WTC11 (cell line): ENCODE results near the gene ELP5. TPM values are rescaled to one million over a fixed set of nuclear protein-coding genes. Genes with fewer than 3 reads are reported as not detected.

Experiments
- ATAC-seq: fragments of 200-7000 bp; cut with Tn5 transposase; 2 replicates; pipeline ENCODE4 v1.10.0; 2021; ENCODE audit warnings: mild to moderate bottlenecking, moderate library complexity
- Bru-seq: library from RNA; stranded (reverse); fragments of 400-500 nt; gene quantifications from one replicate; lab custom pipeline; 2021; lab: Mats Ljungman, UMichigan
- CTCF ChIA-PET: fragments of 300-600 bp; sonication (Branson Sonifier 250); formaldehyde crosslinking; loops from one replicate; lab custom pipeline; 2021; ENCODE audit warnings: antibody characterized with exemption; lab: Charles Lee
- POLR2A ChIA-PET: fragments of 350-600 bp; sonication (Branson Sonifier 250); formaldehyde crosslinking; loops from one replicate; lab custom pipeline; 2021; ENCODE audit warnings: antibody characterized with exemption; lab: Charles Lee
- DNase-seq: peaks from one replicate; pipeline ENCODE4 v3.0.0; 2021; ENCODE audit warnings: low spot score
- H3K27ac Mint-ChIP-seq: 2 replicates; pipeline ENCODE4 v1.8.0; 2021; ENCODE audit warnings: mixed read lengths
- H3K27me3 Mint-ChIP-seq: 2 replicates; pipeline ENCODE4 v1.8.0; 2021; ENCODE audit warnings: low read depth, mild to moderate bottlenecking, moderate library complexity, mixed read lengths
- H3K36me3 Mint-ChIP-seq: 2 replicates; pipeline ENCODE4 v1.8.0; 2021; ENCODE audit warnings: mixed read lengths
- H3K4me1 Mint-ChIP-seq: 2 replicates; pipeline ENCODE4 v1.8.0; 2022; ENCODE audit warnings: mixed read lengths
- H3K4me3 Mint-ChIP-seq: 2 replicates; pipeline ENCODE4 v1.8.0; 2021; ENCODE audit warnings: mild to moderate bottlenecking, moderate library complexity, mixed read lengths
- H3K9me3 Mint-ChIP-seq: 2 replicates; pipeline ENCODE4 v1.8.0; 2021; ENCODE audit warnings: mixed read lengths
- ATF1 ChIP-seq: sonication (generic); formaldehyde crosslinking; IDR thresholded peaks from 2 replicates; pipeline ENCODE4 v1.8.1; 2023; ENCODE audit warnings: mild to moderate bottlenecking, moderate library complexity, missing genetic modification reagents
- ATF3 ChIP-seq: sonication (generic); formaldehyde crosslinking; conservative IDR thresholded peaks from 2 replicates; pipeline ENCODE4 v1.8.1; 2022; ENCODE audit warnings: mild to moderate bottlenecking, missing genetic modification reagents
- CBFB ChIP-seq: sonication (generic); formaldehyde crosslinking; IDR thresholded peaks from 2 replicates; pipeline ENCODE4 v1.8.1; 2022; ENCODE audit warnings: mild to moderate bottlenecking, low read depth, missing genetic modification reagents
- CDX4 ChIP-seq: fragments of 250-450 bp; sonication (Bioruptor Pico); IDR thresholded peaks from 2 replicates; pipeline ENCODE4 v1.9.0; 2021; ENCODE audit warnings: moderate library complexity, mild to moderate bottlenecking, inconsistent platforms, borderline replicate concordance
- ELF4 ChIP-seq: sonication (generic); formaldehyde crosslinking; IDR thresholded peaks from 2 replicates; pipeline ENCODE4 v1.8.1; 2022; ENCODE audit warnings: low read depth, mild to moderate bottlenecking, moderate library complexity, missing genetic modification reagents
- IRF2 ChIP-seq: sonication (generic); formaldehyde crosslinking; IDR thresholded peaks from 2 replicates; pipeline ENCODE4 v1.8.0; 2022; ENCODE audit warnings: low read depth, missing genetic modification reagents, borderline replicate concordance
- JUN ChIP-seq: sonication (generic); formaldehyde crosslinking; IDR thresholded peaks from 2 replicates; pipeline ENCODE4 v1.8.0; 2023; ENCODE audit warnings: mild to moderate bottlenecking, missing genetic modification reagents
- KAT7 ChIP-seq: sonication (generic); formaldehyde crosslinking; IDR thresholded peaks from 2 replicates; pipeline ENCODE4 v1.8.1; 2023; ENCODE audit warnings: missing genetic modification reagents, mild to moderate bottlenecking, borderline replicate concordance
- MYBL2 ChIP-seq: sonication (generic); formaldehyde crosslinking; IDR thresholded peaks from 2 replicates; pipeline ENCODE4 v1.8.1; 2023; ENCODE audit warnings: mild to moderate bottlenecking, moderate library complexity, missing genetic modification reagents
- NFATC4 ChIP-seq: fragments of 250-450 bp; sonication (Bioruptor Pico); IDR thresholded peaks from 2 replicates; pipeline ENCODE4 v1.9.0; 2021; ENCODE audit warnings: mild to moderate bottlenecking
- NR2C2 ChIP-seq: sonication (generic); formaldehyde crosslinking; IDR thresholded peaks from 2 replicates; pipeline ENCODE4 v1.8.0; 2022; ENCODE audit warnings: mild to moderate bottlenecking, missing genetic modification reagents
- PRDM15 ChIP-seq: sonication (generic); formaldehyde crosslinking; IDR thresholded peaks from 2 replicates; pipeline ENCODE4 v1.8.0; 2022; ENCODE audit warnings: missing genetic modification reagents
- PRRX2 ChIP-seq: fragments of 250-450 bp; sonication (Bioruptor Pico); IDR thresholded peaks from 2 replicates; pipeline ENCODE4 v1.8.0; 2021; ENCODE audit warnings: mild to moderate bottlenecking
- SMAD3 ChIP-seq: sonication (generic); formaldehyde crosslinking; IDR thresholded peaks from 2 replicates; pipeline ENCODE4 v1.8.0; 2022; ENCODE audit warnings: missing genetic modification reagents, mild to moderate bottlenecking, borderline replicate concordance
- SMAD4 ChIP-seq: sonication (generic); formaldehyde crosslinking; IDR thresholded peaks from 2 replicates; pipeline ENCODE4 v1.8.0; 2022; ENCODE audit warnings: mild to moderate bottlenecking, missing genetic modification reagents
- SOX15 ChIP-seq: fragments of 250-450 bp; sonication (Bioruptor Pico); IDR thresholded peaks from 2 replicates; pipeline ENCODE4 v1.9.0; 2021; ENCODE audit warnings: mild to moderate bottlenecking
- SP1 ChIP-seq: sonication (generic); formaldehyde crosslinking; conservative IDR thresholded peaks from 2 replicates; pipeline ENCODE4 v1.8.1; 2022; ENCODE audit warnings: missing genetic modification reagents
- ZNF121 ChIP-seq: sonication (generic); formaldehyde crosslinking; IDR thresholded peaks from 2 replicates; pipeline ENCODE4 v1.8.0; 2023; ENCODE audit warnings: missing genetic modification reagents
- ZNF396 ChIP-seq: fragments of 250-450 bp; sonication (Bioruptor Pico); IDR thresholded peaks from 2 replicates; pipeline ENCODE4 v1.8.0; 2021; ENCODE audit warnings: mild to moderate bottlenecking, moderate library complexity, borderline replicate concordance
- ZNF671 ChIP-seq: fragments of 250-450 bp; sonication (Bioruptor Pico); IDR thresholded peaks from 2 replicates; pipeline ENCODE4 v1.8.0; 2021; ENCODE audit warnings: mild to moderate bottlenecking
- long read RNA-seq, 3 experiments: library from RNA in 1 of 3; library from capped mRNA in 1 of 3; library from polyadenylated mRNA in 1 of 3; unstranded in 2 of 3; stranded (forward) in 1 of 3; transcript quantifications; one replicate each; pipeline ENCODE4 v2.0.0, GENCODE V29; 2021
- total RNA-seq: library from RNA; stranded (reverse); gene quantifications from 3 replicates; pipeline ENCODE4 v1.2.3, GENCODE V29; 2021
- TF ChIP-seq, protein P1 (sequence below): sonication (generic); formaldehyde crosslinking; IDR thresholded peaks from 2 replicates; pipeline ENCODE4 v1.8.1; 2022; ENCODE audit warnings: mild to moderate bottlenecking, missing genetic modification reagents, moderate library complexity, borderline replicate concordance
- TF ChIP-seq, protein P2 (sequence below): fragments of 250-450 bp; sonication (Bioruptor Pico); IDR thresholded peaks from 2 replicates; pipeline ENCODE4 v1.9.0; 2021; ENCODE audit warnings: mild to moderate bottlenecking
- TF ChIP-seq, protein P3 (sequence below): sonication (generic); formaldehyde crosslinking; IDR thresholded peaks from 2 replicates; pipeline ENCODE4 v1.8.1; 2022; ENCODE audit warnings: mild to moderate bottlenecking, moderate library complexity, missing genetic modification reagents

Gene ELP5
- total RNA-seq (101 to 103 TPM (median 103 TPM) in 3 replicates), Bru-seq, nascent RNA (percentile 74 among the genes with signal in this experiment)
- long read RNA-seq, experiment 1, transcript ELP5-204 (8 exons, 1,423 nt): minor isoform, 26 of 105 reads
- long read RNA-seq, experiment 1, transcript ELP5-214 (6 exons, 2,209 nt): minor isoform, 12 of 105 reads
- long read RNA-seq, experiment 1, transcript ELP5-210 (4 exons, 687 nt): major isoform, 48 of 105 reads
- long read RNA-seq, experiment 1, partial matches to known transcripts: 8 of 105 reads
- long read RNA-seq, experiment 1, other reads (novel, unspliced or antisense): 1 of 105 reads
- long read RNA-seq, experiment 2, transcript ELP5-213 (3 exons, 510 nt): minor isoform, 8 of 149 reads
- long read RNA-seq, experiment 2, transcript ELP5-204 (8 exons, 1,423 nt): minor isoform, 17 of 149 reads
- long read RNA-seq, experiment 2, transcript ELP5-210 (4 exons, 687 nt): major isoform, 84 of 149 reads
- long read RNA-seq, experiment 2, partial matches to known transcripts: 20 of 149 reads
- long read RNA-seq, experiment 2, other reads (novel, unspliced or antisense): 11 of 149 reads
- long read RNA-seq, experiment 3, transcript ELP5-214 (6 exons, 2,209 nt): minor isoform, 8 of 105 reads
- long read RNA-seq, experiment 3, transcript ELP5-204 (8 exons, 1,423 nt): minor isoform, 29 of 105 reads
- long read RNA-seq, experiment 3, transcript ELP5-210 (4 exons, 687 nt): major isoform, 44 of 105 reads
- long read RNA-seq, experiment 3, partial matches to known transcripts: 5 of 105 reads
- long read RNA-seq, experiment 3, other reads (novel, unspliced or antisense): 9 of 105 reads

DNA sequence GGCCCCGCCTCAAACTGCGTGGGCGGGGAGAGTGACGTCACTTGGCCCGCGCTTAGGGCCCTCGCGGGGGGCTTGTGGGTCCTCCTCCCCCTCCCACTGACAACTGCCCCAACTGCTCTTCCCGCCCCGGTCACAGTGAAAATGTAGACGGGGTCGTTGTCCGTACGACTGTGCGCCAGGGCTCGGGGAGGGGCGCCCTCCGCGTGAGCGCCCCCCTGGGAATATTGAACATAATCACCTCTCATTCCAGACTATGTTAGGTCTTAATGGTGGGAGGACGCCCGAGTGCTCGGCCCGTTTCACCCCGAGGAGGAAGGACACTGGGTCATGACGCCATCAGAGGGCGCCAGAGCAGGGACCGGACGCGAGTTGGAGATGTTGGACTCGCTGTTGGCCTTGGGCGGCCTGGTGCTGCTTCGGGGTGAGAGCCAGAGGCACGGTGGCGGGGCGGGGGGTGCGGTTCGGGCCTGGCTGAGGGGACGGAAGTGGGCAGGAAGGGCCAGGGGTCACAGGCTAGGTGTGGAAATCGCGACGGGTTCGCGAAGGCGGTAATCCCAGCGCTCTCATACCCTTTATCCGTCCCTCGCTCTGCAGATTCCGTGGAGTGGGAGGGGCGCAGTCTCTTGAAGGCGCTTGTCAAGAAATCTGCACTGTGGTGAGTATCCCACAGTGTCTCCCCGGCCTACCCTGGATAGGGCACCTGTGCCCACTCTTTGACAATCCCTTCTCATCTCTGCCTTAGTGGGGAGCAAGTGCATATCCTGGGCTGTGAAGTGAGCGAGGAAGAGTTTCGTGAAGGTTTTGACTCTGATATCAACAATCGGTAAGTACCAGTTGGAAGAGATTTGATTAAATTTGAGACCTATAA lies at the start of gene ELP5:
TSS of gene ELP5 (plus strand) at position 40 of the 868 bp plus-strand sequence. CDS start at position 376, 336 bp downstream.
- ChIA-PET CTCF (no interaction called here), POLR2A (interaction anchor here (1.2 to 1.4 kb wide), 2 partner anchors 10 to 12 kb away, joined by 5 to 8 read pairs; partner anchors contain the start of genes GABARAP and PHF23)
- DNase-seq (peak; percentile 96), ATAC-seq (peak; percentile 62)
- Mint-ChIP-seq H3K4me3 (peak within 1 kb of the TSS; percentile 92), H3K27ac (peak within 1 kb of the TSS; percentile 100), H3K36me3 (peaks cover 30% of the 10 kb centered on the region), H3K9me3 (no peaks in the 10 kb centered on the region), H3K4me1 (peaks cover 24% of the 10 kb centered on the region), H3K27me3 (no peaks in the 10 kb centered on the region)
- TF ChIP-seq IRF2 (no peak), PRDM15 (CRISPR knock-in tag) (no peak), CBFB (CRISPR knock-in tag) (no peak), NFATC4 (no peak), SMAD4 (no peak), PRRX2 (no peak), SP1 (CRISPR knock-in tag) (peak; percentile 56), ZNF396 (no peak), MYBL2 (CRISPR knock-in tag) (no peak), ELF4 (CRISPR knock-in tag) (no peak), ZNF121 (no peak), CDX4 (no peak), ATF1 (CRISPR knock-in tag) (no peak), ZNF671 (no peak), SOX15 (no peak), KAT7 (0 out of 2 replicates have a peak, but pooled peaks have one; percentile 84), JUN (CRISPR knock-in tag) (no peak), SMAD3 (0 out of 2 replicates have a peak, but pooled peaks have one; percentile 31), ATF3 (CRISPR knock-in tag) (no peak), NR2C2 (CRISPR knock-in tag) (no peak)
- TF ChIP-seq, protein P1, sequence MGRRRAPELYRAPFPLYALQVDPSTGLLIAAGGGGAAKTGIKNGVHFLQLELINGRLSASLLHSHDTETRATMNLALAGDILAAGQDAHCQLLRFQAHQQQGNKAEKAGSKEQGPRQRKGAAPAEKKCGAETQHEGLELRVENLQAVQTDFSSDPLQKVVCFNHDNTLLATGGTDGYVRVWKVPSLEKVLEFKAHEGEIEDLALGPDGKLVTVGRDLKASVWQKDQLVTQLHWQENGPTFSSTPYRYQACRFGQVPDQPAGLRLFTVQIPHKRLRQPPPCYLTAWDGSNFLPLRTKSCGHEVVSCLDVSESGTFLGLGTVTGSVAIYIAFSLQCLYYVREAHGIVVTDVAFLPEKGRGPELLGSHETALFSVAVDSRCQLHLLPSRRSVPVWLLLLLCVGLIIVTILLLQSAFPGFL (CRISPR knock-in tag): no peak
- TF ChIP-seq, protein P2, sequence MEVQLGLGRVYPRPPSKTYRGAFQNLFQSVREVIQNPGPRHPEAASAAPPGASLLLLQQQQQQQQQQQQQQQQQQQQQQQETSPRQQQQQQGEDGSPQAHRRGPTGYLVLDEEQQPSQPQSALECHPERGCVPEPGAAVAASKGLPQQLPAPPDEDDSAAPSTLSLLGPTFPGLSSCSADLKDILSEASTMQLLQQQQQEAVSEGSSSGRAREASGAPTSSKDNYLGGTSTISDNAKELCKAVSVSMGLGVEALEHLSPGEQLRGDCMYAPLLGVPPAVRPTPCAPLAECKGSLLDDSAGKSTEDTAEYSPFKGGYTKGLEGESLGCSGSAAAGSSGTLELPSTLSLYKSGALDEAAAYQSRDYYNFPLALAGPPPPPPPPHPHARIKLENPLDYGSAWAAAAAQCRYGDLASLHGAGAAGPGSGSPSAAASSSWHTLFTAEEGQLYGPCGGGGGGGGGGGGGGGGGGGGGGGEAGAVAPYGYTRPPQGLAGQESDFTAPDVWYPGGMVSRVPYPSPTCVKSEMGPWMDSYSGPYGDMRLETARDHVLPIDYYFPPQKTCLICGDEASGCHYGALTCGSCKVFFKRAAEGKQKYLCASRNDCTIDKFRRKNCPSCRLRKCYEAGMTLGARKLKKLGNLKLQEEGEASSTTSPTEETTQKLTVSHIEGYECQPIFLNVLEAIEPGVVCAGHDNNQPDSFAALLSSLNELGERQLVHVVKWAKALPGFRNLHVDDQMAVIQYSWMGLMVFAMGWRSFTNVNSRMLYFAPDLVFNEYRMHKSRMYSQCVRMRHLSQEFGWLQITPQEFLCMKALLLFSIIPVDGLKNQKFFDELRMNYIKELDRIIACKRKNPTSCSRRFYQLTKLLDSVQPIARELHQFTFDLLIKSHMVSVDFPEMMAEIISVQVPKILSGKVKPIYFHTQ (CRISPR knock-in tag): no peak
- TF ChIP-seq, protein P3, sequence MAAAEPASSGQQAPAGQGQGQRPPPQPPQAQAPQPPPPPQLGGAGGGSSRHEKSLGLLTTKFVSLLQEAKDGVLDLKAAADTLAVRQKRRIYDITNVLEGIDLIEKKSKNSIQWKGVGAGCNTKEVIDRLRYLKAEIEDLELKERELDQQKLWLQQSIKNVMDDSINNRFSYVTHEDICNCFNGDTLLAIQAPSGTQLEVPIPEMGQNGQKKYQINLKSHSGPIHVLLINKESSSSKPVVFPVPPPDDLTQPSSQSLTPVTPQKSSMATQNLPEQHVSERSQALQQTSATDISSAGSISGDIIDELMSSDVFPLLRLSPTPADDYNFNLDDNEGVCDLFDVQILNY (CRISPR knock-in tag): no peak; the same call in 1 of the 2 replicates
